CD4-positive, alpha-beta T cell (primary cell): Measurements from ENCODE around the gene LRRC52. TPM values are rescaled to one million over a fixed set of nuclear protein-coding genes. Genes with fewer than 3 reads are reported as not detected.

Source experiments
- ATAC-seq: fragments of 200-7000 bp; cut with Tn5 transposase; one replicate; pipeline ENCODE4 v1.10.0; 2022; ENCODE audit warnings: mild to moderate bottlenecking; ENCODE audit not compliant: poor library complexity
- CTCF ChIA-PET: fragments of 350-600 bp; sonication (Branson Sonifier 250); formaldehyde crosslinking; loops from one replicate; lab custom pipeline; 2021; ENCODE audit warnings: antibody characterized with exemption, inconsistent platforms; lab: Charles Lee
- POLR2A ChIA-PET: fragments of 350-600 bp; sonication (Branson Sonifier 250); formaldehyde crosslinking; loops from one replicate; lab custom pipeline; 2021; ENCODE audit warnings: antibody characterized with exemption, inconsistent platforms; lab: Charles Lee
- DNase-seq, 14 experiments: peaks; one replicate each; pipeline ENCODE4 v3.0.0-alpha.2; 2013 to 2020; ENCODE audit warnings: mixed read lengths in 2 of 14
- H3K27ac ChIP-seq, 2 donors: one replicate each; pipeline versions ENCODE4 v1.5.1 to v1.7.0; 2013; ENCODE audit warnings: low read length in 2 of 2, low read depth in 1 of 2, mild to moderate bottlenecking in 1 of 2
- H3K27me3 ChIP-seq, 2 experiments: 1 replicate in 1 of 2; 2 replicates in 1 of 2; pipeline versions ENCODE4 v1.6.1 to v1.7.0; 2013; ENCODE audit warnings: low read length in 2 of 2, control low read depth in 1 of 2, mild to moderate bottlenecking in 1 of 2, moderate library complexity in 1 of 2; ENCODE audit not compliant: insufficient read depth in 2 of 2, control insufficient read depth in 1 of 2
- H3K36me3 ChIP-seq: one replicate; pipeline ENCODE4 v1.6.1; 2013; ENCODE audit warnings: low read length, control low read depth; ENCODE audit not compliant: insufficient read depth
- H3K4me1 ChIP-seq: one replicate; pipeline ENCODE4 v1.6.1; 2013; ENCODE audit warnings: low read length, control low read depth; ENCODE audit not compliant: insufficient read depth
- H3K4me3 ChIP-seq: one replicate; pipeline ENCODE4 v1.5.1; 2013; ENCODE audit warnings: mild to moderate bottlenecking, low read length, moderate library complexity
- H3K9me3 ChIP-seq, 2 experiments: 1 replicate in 1 of 2; 2 replicates in 1 of 2; pipeline versions ENCODE4 v1.6.1 to v1.7.0; 2013; ENCODE audit warnings: low read length in 2 of 2, mild to moderate bottlenecking in 2 of 2, control low read depth in 1 of 2, moderate library complexity in 1 of 2; ENCODE audit not compliant: control insufficient read depth in 1 of 2, insufficient read depth in 1 of 2
- H3K27ac Mint-ChIP-seq: one replicate; pipeline ENCODE4 v1.8.0; 2020; ENCODE audit warnings: mixed read lengths
- H3K27me3 Mint-ChIP-seq: one replicate; pipeline ENCODE4 v1.8.0; 2021; ENCODE audit warnings: mixed read lengths
- H3K36me3 Mint-ChIP-seq: one replicate; pipeline ENCODE4 v1.8.0; 2021; ENCODE audit warnings: low read depth, mixed read lengths
- H3K4me1 Mint-ChIP-seq: one replicate; pipeline ENCODE4 v1.8.0; 2021; ENCODE audit warnings: low read depth, mixed read lengths
- H3K4me3 Mint-ChIP-seq: one replicate; pipeline ENCODE4 v1.8.0; 2020; ENCODE audit warnings: mild to moderate bottlenecking, mixed read lengths
- H3K9me3 Mint-ChIP-seq: one replicate; pipeline ENCODE4 v1.8.0; 2020; ENCODE audit warnings: mixed read lengths
- CTCF ChIP-seq: fragments of 200-600 bp; IDR thresholded peaks from one replicate; pipeline ENCODE4 v1.8.0; 2022; ENCODE audit warnings: antibody characterized with exemption, mild to moderate bottlenecking
- intact Hi-C, 2 experiments: fragments of 100-400 bp; cut with DNase I in 1 of 2; cut with micrococcal nuclease in 1 of 2; formaldehyde crosslinking; loops; one replicate each; pipeline versions ENCODE4 v1.15.1 to v1.9.0; 2023 to 2025; cut with DNase I, micrococcal nuclease
- polyA plus RNA-seq, 2 donors: library from polyadenylated mRNA; unstranded; fragments of 120-200 nt; gene quantifications; one replicate each; pipeline ENCODE4 v1.2.1, GENCODE V29; 2013
- total RNA-seq, 174 experiments: library from RNA in 2 of 174; stranded (reverse) in 2 of 174; gene quantifications; one replicate each; pipeline ENCODE4 v1.2.3 and lab custom pipeline; 2021 to 2026

LRRC52 gene
- total RNA-seq (not detected), total RNA-seq (lab: John Stamatoyannopoulos, UW) (0 to 0.08 (median 0) reads per million in 172 experiments)
- not detected for polyA plus RNA-seq (2013, experiment 1 of 2)
- not detected for polyA plus RNA-seq (2013, experiment 2 of 2)

- H3K36me3 Mint-ChIP-seq: no peaks in the 10 kb centered on the region
- H3K4me3 ChIP-seq: no peak within 1 kb of the TSS
- CTCF ChIA-PET: interaction anchor here (0.9 kb wide), 1 partner anchor 8 kb away, joined by 3 read pairs; no protein-coding TSS in a partner anchor
- H3K9me3 Mint-ChIP-seq: no peaks in the 10 kb centered on the region
- TF ChIP-seq CTCF: no peak
- DNase-seq: no peak
- H3K36me3 ChIP-seq: no peaks in the 10 kb centered on the region
- no peaks in the 10 kb centered on the region for H3K9me3 ChIP-seq
- H3K4me1 ChIP-seq: no peaks in the 10 kb centered on the region
- H3K27me3 ChIP-seq: peaks cover 9 to 37% of the 10 kb centered on the region in 2 experiments
- no peak within 1 kb of the TSS for H3K27ac Mint-ChIP-seq
- H3K27ac ChIP-seq: no peak within 1 kb of the TSS
- peaks cover 65% of the 10 kb centered on the region for H3K27me3 Mint-ChIP-seq
- intact Hi-C loops: no loop called here
- no peak for ATAC-seq
- no peaks in the 10 kb centered on the region for H3K4me1 Mint-ChIP-seq
- POLR2A ChIA-PET: interaction anchor here (1.2 kb wide), 1 partner anchor 11 kb away, joined by 3 read pairs; no protein-coding TSS in a partner anchor
- no peak within 1 kb of the TSS for H3K4me3 Mint-ChIP-seq
Measured at GRCh38 chr1:165543532-165544438, at the start of gene LRRC52. LRRC52 (plus strand) TSS chr1:165544000; CDS start chr1:165544297, 297 bp downstream.

GRCh38 chr1:165494949-165495857 lies 48.6 kb upstream of the LRRC52 start:
- Histone ChIP-seq H3K36me3 (no peaks in the 10 kb centered on the region), H3K27ac (no peak overlapping the region), H3K4me1 (no peaks in the 10 kb centered on the region), H3K27me3 (no peaks in the 10 kb centered on the region), H3K4me3 (no peak overlapping the region), H3K9me3 (no peaks in the 10 kb centered on the region)
- Mint-ChIP-seq H3K9me3 (no peaks in the 10 kb centered on the region), H3K27me3 (peaks cover 36% of the 10 kb centered on the region), H3K4me3 (no peak overlapping the region), H3K4me1 (no peaks in the 10 kb centered on the region), H3K27ac (no peak overlapping the region), H3K36me3 (no peaks in the 10 kb centered on the region)
- intact Hi-C loops: no loop called here
- POLR2A ChIA-PET: no interaction called here
- DNase-seq: no peak
- CTCF ChIA-PET: no interaction called here
- no peak for ATAC-seq
- TF ChIP-seq CTCF: no peak

GRCh38 chr1:165495858-165496205 lies 48.0 kb upstream of the LRRC52 start:
- no peak for DNase-seq
- peaks cover 39% of the 10 kb centered on the region for H3K27me3 Mint-ChIP-seq
- no peak for TF ChIP-seq CTCF
- no peak overlapping the region for H3K27ac Mint-ChIP-seq
- ChIA-PET POLR2A (no interaction called here), CTCF (no interaction called here)
- Histone ChIP-seq H3K27me3 (no peaks in the 10 kb centered on the region), H3K4me1 (no peaks in the 10 kb centered on the region), H3K4me3 (no peak overlapping the region), H3K9me3 (no peaks in the 10 kb centered on the region), H3K27ac (no peak overlapping the region), H3K36me3 (no peaks in the 10 kb centered on the region)
- no peak overlapping the region for H3K4me3 Mint-ChIP-seq
- no peaks in the 10 kb centered on the region for H3K9me3 Mint-ChIP-seq
- intact Hi-C loops: no loop called here
- ATAC-seq: no peak
- H3K4me1 Mint-ChIP-seq: no peaks in the 10 kb centered on the region
- no peaks in the 10 kb centered on the region for H3K36me3 Mint-ChIP-seq
